Activated CD8-positive, alpha-beta memory T cell treated with anti-CD3 and anti-CD28 coated beads, Interleukin-2, amount 10 ng/mL, durations not matched to agents 7 days and 5 days (primary cell): ENCODE data around the gene EPC1. TPM values are rescaled to one million over a fixed set of nuclear protein-coding genes. Genes with fewer than 3 reads are reported as not detected.

ENCODE experiments used
- ATAC-seq: fragments of 150-1000 bp; cut with Tn5 transposase; one replicate; pipeline ENCODE4 v1.10.0; 2021; ENCODE audit warnings: moderate library complexity
- CTCF ChIA-PET: fragments of 350-600 bp; sonication (Branson Sonifier 250); formaldehyde crosslinking; loops from one replicate; lab custom pipeline; 2021; ENCODE audit warnings: antibody characterized with exemption; lab: Charles Lee
- DNase-seq: peaks from one replicate; pipeline ENCODE4 v3.0.0-alpha.2; 2020
- H3K27ac Mint-ChIP-seq: one replicate; pipeline ENCODE4 v1.8.0; 2021; ENCODE audit warnings: mild to moderate bottlenecking, mixed read lengths
- H3K27me3 Mint-ChIP-seq: one replicate; pipeline ENCODE4 v1.8.0; 2021; ENCODE audit warnings: mixed read lengths
- H3K36me3 Mint-ChIP-seq: one replicate; pipeline ENCODE4 v1.8.0; 2021; ENCODE audit warnings: mild to moderate bottlenecking, mixed read lengths
- H3K4me1 Mint-ChIP-seq: one replicate; pipeline ENCODE4 v1.8.0; 2021; ENCODE audit warnings: mixed read lengths
- H3K4me3 Mint-ChIP-seq: one replicate; pipeline ENCODE4 v1.8.0; 2021; ENCODE audit warnings: mild to moderate bottlenecking, moderate library complexity, mixed read lengths
- H3K9me3 Mint-ChIP-seq: one replicate; pipeline ENCODE4 v1.8.0; 2022; ENCODE audit warnings: low read depth, mixed read lengths
- total RNA-seq, 2 experiments: library from RNA; stranded (reverse); gene quantifications; one replicate each; pipeline ENCODE4 v1.2.3, GENCODE V29; 2021

The EPC1 gene
- total RNA-seq, 2 experiments from 2014 or later: 32.1 to 42.3 TPM

- Mint-ChIP-seq H3K4me1 (peaks cover 16% of the 10 kb centered on the region), H3K27ac (no peak overlapping the region), H3K9me3 (no peaks in the 10 kb centered on the region), H3K36me3 (peaks cover 13% of the 10 kb centered on the region), H3K27me3 (no peaks in the 10 kb centered on the region), H3K4me3 (no peak overlapping the region)
- DNase-seq: no peak
- ATAC-seq: no peak
- CTCF ChIA-PET: interaction anchor here (0.7 kb wide), 1 partner anchor 72 kb away, joined by 3 read pairs; no protein-coding TSS in a partner anchor
Observed at GRCh38 chr10:32295027-32295426, 51.9 kb downstream of the EPC1 start.

DNA sequence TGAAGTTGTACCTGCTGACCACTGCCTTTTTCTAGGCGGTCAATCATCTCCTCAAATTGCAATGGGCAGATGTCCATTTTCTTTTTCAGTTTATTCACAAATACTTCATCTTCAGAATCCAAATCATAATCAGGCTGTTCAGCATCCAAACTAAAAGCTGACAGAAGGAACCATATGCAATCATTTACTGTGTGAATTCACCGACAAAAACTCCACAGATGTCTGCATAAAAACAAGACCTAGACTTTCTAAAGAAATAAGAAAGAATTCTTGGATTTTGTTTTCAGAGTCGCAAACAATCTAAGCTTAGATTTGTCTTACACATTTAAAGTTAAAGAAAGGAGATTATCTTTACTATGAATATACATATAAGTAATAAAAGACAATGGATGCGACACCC is 53.4 kb downstream of the EPC1 start:
- H3K27me3 Mint-ChIP-seq: no peaks in the 10 kb centered on the region
- CTCF ChIA-PET: interaction anchor here (0.7 to 1.0 kb wide), 4 partner anchors 10 to 25 kb away, joined by 3 read pairs; no protein-coding TSS in a partner anchor
- DNase-seq (no peak), ATAC-seq (no peak)
- peaks cover 17% of the 10 kb centered on the region for H3K36me3 Mint-ChIP-seq
- H3K27ac Mint-ChIP-seq: no peak overlapping the region
- no peak overlapping the region for H3K4me3 Mint-ChIP-seq
- no peaks in the 10 kb centered on the region for H3K9me3 Mint-ChIP-seq
- peaks cover 9% of the 10 kb centered on the region for H3K4me1 Mint-ChIP-seq

DNA sequence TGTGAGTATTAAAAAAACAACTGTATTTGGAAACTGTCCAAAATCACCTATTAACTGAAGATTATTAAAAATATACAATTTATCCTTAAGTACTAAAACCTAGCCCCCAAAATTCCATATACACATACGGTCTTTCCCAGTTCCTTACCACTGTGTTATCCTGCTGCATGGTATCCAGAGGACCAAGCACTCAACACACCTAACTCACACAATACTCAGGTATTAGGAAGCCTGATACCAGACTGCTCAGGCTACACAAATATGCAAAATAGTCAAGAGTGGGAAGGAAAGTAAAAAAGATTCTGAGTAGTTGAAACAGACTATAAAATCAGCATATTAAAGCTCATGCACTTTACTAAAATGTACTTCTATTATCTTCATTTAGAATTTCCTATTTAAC is 67.2 kb downstream of the EPC1 start:
- Mint-ChIP-seq H3K9me3 (no peaks in the 10 kb centered on the region), H3K27ac (no peak overlapping the region), H3K27me3 (no peaks in the 10 kb centered on the region), H3K36me3 (peaks cover 35% of the 10 kb centered on the region), H3K4me3 (no peak overlapping the region), H3K4me1 (peaks cover 1% of the 10 kb centered on the region)
- CTCF ChIA-PET: no interaction called here
- ATAC-seq: no peak
- DNase-seq: no peak

DNA sequence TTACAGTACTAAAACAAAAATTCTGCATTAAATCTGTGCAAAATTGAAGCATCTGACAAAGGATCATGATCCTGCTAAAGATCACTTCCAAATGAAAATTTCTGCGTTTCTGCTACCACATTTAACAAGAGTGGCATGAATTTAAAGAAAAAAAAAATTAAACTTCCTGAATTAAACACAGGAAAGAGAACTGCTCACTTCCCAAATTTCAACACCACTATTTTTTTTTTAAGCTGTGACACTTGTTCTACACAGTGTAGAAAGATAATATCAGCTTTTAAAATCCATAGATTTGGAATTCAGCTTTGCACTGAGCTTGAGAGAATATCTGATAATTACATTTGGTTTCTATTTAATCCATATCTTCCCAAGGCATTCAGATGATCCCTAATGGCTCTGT is 73.6 kb downstream of the EPC1 start:
- DNase-seq (no peak), ATAC-seq (no peak)
- Mint-ChIP-seq H3K9me3 (no peaks in the 10 kb centered on the region), H3K27me3 (no peaks in the 10 kb centered on the region), H3K36me3 (peaks cover 47% of the 10 kb centered on the region), H3K27ac (no peak overlapping the region), H3K4me3 (no peak overlapping the region), H3K4me1 (peaks cover 1% of the 10 kb centered on the region)
- CTCF ChIA-PET: interaction anchor here (0.6 to 0.8 kb wide), 3 partner anchors 18 to 237 kb away, joined by 3 read pairs; no protein-coding TSS in a partner anchor

DNA sequence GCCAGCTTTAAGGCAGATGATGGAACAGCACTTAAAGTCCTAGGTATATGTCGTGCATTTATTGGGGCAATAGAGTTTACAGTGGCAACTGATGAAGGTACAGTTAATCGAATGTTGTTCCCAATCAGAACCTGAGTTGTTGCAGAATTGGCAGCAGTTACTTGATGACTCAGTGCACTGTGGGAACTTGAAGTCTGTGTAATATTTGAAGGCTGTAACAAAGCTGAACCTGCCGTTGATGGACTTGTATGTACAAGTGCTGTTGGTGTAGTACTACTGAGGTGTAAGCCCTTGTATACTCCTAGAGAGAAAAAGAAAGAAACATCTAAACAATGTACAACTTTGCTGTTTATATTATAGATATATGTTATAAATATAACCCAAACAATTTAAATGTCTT is 75.3 kb downstream of the EPC1 start:
- no peak for DNase-seq
- no peak overlapping the region for H3K27ac Mint-ChIP-seq
- no peaks in the 10 kb centered on the region for H3K9me3 Mint-ChIP-seq
- CTCF ChIA-PET: no interaction called here
- no peak for ATAC-seq
- H3K36me3 Mint-ChIP-seq: peaks cover 51% of the 10 kb centered on the region
- no peaks in the 10 kb centered on the region for H3K4me1 Mint-ChIP-seq
- H3K4me3 Mint-ChIP-seq: no peak overlapping the region
- no peaks in the 10 kb centered on the region for H3K27me3 Mint-ChIP-seq

GRCh38 chr10:32269343-32270100 is 77.4 kb downstream of the EPC1 start:
- Mint-ChIP-seq H3K36me3 (peaks cover 48% of the 10 kb centered on the region), H3K27me3 (no peaks in the 10 kb centered on the region), H3K27ac (no peak overlapping the region), H3K4me3 (no peak overlapping the region), H3K9me3 (no peaks in the 10 kb centered on the region), H3K4me1 (no peaks in the 10 kb centered on the region)
- DNase-seq (no peak), ATAC-seq (no peak)
- CTCF ChIA-PET: no interaction called here

GRCh38 chr10:32268788-32269187 is 78.2 kb downstream of the EPC1 start:
- Mint-ChIP-seq H3K27ac (no peak overlapping the region), H3K4me3 (no peak overlapping the region), H3K4me1 (no peaks in the 10 kb centered on the region), H3K9me3 (no peaks in the 10 kb centered on the region), H3K36me3 (peaks cover 48% of the 10 kb centered on the region), H3K27me3 (no peaks in the 10 kb centered on the region)
- no peak for DNase-seq
- CTCF ChIA-PET: interaction anchor here (1.0 to 1.1 kb wide), 2 partner anchors 12 to 46 kb away, joined by 3 read pairs; no protein-coding TSS in a partner anchor
- ATAC-seq: no peak

GRCh38 chr10:32266979-32267378 is 80.0 kb downstream of the EPC1 start:
- Mint-ChIP-seq H3K9me3 (no peaks in the 10 kb centered on the region), H3K4me3 (no peak overlapping the region), H3K27ac (no peak overlapping the region), H3K4me1 (peaks cover 2% of the 10 kb centered on the region), H3K27me3 (no peaks in the 10 kb centered on the region), H3K36me3 (peaks cover 41% of the 10 kb centered on the region)
- CTCF ChIA-PET: interaction anchor here (0.7 to 1.4 kb wide), 3 partner anchors 10 to 29 kb away, joined by 3 to 9 read pairs (median 3); no protein-coding TSS in a partner anchor
- ATAC-seq: no peak
- no peak for DNase-seq

- Mint-ChIP-seq H3K27ac (no peak overlapping the region), H3K36me3 (peaks cover 38% of the 10 kb centered on the region), H3K4me1 (peaks cover 2% of the 10 kb centered on the region), H3K9me3 (no peaks in the 10 kb centered on the region), H3K4me3 (no peak overlapping the region), H3K27me3 (no peaks in the 10 kb centered on the region)
- ATAC-seq (no peak), DNase-seq (no peak)
- CTCF ChIA-PET: interaction anchor here (0.7 to 1.4 kb wide), 3 partner anchors 10 to 30 kb away, joined by 3 to 9 read pairs (median 3); no protein-coding TSS in a partner anchor
Observed at GRCh38 chr10:32266566-32266965, 80.4 kb downstream of the EPC1 start.

DNA sequence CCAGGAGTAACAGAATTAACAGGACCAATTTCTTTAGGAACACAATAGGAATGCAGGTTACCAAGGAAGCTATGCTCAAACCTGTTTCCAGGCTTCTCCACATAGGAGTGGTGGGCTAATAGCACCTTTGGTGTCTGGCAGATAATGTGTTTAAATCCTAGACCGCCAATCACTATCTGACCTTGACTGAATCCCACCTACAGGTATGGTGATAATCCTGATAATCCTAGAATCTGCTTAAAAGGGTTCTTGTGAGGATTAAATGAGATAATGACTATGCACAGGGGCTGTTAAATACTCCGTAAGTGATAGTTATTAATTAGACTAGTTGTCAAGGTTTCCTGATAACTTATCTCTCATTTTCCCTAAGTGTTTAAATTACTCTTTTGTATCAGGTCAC is 81.2 kb downstream of the EPC1 start:
- ATAC-seq (no peak), DNase-seq (no peak)
- H3K4me1 Mint-ChIP-seq: peaks cover 2% of the 10 kb centered on the region
- H3K27me3 Mint-ChIP-seq: no peaks in the 10 kb centered on the region
- H3K27ac Mint-ChIP-seq: no peak overlapping the region
- CTCF ChIA-PET: no interaction called here
- H3K4me3 Mint-ChIP-seq: no peak overlapping the region
- H3K9me3 Mint-ChIP-seq: no peaks in the 10 kb centered on the region
- peaks cover 34% of the 10 kb centered on the region for H3K36me3 Mint-ChIP-seq

- Mint-ChIP-seq H3K4me1 (peaks cover 2% of the 10 kb centered on the region), H3K27me3 (no peaks in the 10 kb centered on the region), H3K4me3 (no peak overlapping the region), H3K9me3 (no peaks in the 10 kb centered on the region), H3K36me3 (peaks cover 15% of the 10 kb centered on the region), H3K27ac (no peak overlapping the region)
- DNase-seq (no peak), ATAC-seq (no peak)
- CTCF ChIA-PET: interaction anchor here (1.0 kb wide), 1 partner anchor 83 kb away, joined by 3 read pairs; no protein-coding TSS in a partner anchor
Observed at GRCh38 chr10:32263300-32263699, 83.7 kb downstream of the EPC1 start.

DNA sequence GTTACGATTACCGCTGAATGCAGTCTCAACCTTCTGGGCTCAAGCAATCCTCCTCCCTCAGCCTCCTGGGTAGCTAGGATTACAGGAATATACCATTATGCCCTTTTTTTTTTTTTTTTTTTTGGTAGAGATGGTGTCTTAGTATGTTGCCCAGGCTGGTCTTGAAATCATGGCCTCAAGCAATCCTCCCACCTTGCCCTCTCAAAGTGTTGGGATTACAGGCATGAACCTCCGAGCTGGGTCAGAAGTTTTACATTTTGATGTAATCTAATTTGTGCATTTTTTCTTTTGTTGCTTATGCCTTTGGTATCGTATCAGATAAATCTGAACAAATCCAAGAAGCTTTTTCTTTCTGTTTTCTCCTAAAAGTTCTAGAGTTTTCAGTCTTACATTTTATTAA is 87.4 kb downstream of the EPC1 start:
- H3K27ac Mint-ChIP-seq: no peak overlapping the region
- CTCF ChIA-PET: interaction anchor here (0.7 to 0.9 kb wide), 4 partner anchors 9 to 108 kb away, joined by 3 to 4 read pairs (median 4); no protein-coding TSS in a partner anchor
- DNase-seq (no peak), ATAC-seq (no peak)
- peaks cover 12% of the 10 kb centered on the region for H3K4me1 Mint-ChIP-seq
- H3K4me3 Mint-ChIP-seq: no peak overlapping the region
- no peaks in the 10 kb centered on the region for H3K27me3 Mint-ChIP-seq
- H3K36me3 Mint-ChIP-seq: no peaks in the 10 kb centered on the region
- no peaks in the 10 kb centered on the region for H3K9me3 Mint-ChIP-seq

- Mint-ChIP-seq H3K27me3 (no peaks in the 10 kb centered on the region), H3K27ac (no peak overlapping the region), H3K36me3 (no peaks in the 10 kb centered on the region), H3K9me3 (no peaks in the 10 kb centered on the region), H3K4me3 (no peak overlapping the region), H3K4me1 (peaks cover 23% of the 10 kb centered on the region)
- CTCF ChIA-PET: interaction anchor here (0.7 to 3.3 kb wide), 20 partner anchors 10 to 122 kb away, joined by 3 to 31 read pairs (median 4); no protein-coding TSS in a partner anchor
- ATAC-seq (peak; percentile 86), DNase-seq (peak; percentile 79)
Observed at GRCh38 chr10:32256613-32257437, 90.1 kb downstream of the EPC1 start.
